ENCODE results near the gene HLA-C.

DNA sequence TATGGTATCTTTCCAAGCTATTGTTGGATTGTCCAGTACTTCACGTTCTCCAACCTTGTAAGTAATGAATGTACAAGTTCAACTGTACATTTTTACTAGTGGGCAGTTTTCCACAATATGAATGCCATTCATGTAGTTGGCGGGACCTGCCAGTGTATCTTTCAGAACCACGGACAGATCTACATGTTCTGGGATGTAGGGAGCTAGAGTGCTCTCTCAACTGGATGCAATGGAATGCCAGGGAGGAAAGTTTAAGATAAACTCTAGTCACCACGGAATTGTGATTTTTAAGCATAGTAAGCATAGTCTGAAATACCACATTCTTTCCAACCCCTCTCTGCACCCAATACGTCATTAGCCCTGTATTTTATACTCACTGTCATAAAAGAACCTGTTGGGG is 21.5 kb upstream of the HLA-C start:
- TF ChIP-seq, protein P1, sequence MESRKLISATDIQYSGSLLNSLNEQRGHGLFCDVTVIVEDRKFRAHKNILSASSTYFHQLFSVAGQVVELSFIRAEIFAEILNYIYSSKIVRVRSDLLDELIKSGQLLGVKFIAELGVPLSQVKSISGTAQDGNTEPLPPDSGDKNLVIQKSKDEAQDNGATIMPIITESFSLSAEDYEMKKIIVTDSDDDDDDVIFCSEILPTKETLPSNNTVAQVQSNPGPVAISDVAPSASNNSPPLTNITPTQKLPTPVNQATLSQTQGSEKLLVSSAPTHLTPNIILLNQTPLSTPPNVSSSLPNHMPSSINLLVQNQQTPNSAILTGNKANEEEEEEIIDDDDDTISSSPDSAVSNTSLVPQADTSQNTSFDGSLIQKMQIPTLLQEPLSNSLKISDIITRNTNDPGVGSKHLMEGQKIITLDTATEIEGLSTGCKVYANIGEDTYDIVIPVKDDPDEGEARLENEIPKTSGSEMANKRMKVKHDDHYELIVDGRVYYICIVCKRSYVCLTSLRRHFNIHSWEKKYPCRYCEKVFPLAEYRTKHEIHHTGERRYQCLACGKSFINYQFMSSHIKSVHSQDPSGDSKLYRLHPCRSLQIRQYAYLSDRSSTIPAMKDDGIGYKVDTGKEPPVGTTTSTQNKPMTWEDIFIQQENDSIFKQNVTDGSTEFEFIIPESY (IDR thresholded peaks at IDR 0.05; ENCODE audit: borderline replicate concordance, low read depth), result no peak
- TF ChIP-seq JUND (IDR thresholded peaks at IDR 0.05), result no peak
- TF ChIP-seq POLR2AphosphoS5 (IDR thresholded peaks at IDR 0.05; ENCODE audit: low read depth, low read length), result no peak
- TF ChIP-seq YY1 (IDR thresholded peaks at IDR 0.05; ENCODE audit: low read depth), result no peak
- TF ChIP-seq, protein P2, sequence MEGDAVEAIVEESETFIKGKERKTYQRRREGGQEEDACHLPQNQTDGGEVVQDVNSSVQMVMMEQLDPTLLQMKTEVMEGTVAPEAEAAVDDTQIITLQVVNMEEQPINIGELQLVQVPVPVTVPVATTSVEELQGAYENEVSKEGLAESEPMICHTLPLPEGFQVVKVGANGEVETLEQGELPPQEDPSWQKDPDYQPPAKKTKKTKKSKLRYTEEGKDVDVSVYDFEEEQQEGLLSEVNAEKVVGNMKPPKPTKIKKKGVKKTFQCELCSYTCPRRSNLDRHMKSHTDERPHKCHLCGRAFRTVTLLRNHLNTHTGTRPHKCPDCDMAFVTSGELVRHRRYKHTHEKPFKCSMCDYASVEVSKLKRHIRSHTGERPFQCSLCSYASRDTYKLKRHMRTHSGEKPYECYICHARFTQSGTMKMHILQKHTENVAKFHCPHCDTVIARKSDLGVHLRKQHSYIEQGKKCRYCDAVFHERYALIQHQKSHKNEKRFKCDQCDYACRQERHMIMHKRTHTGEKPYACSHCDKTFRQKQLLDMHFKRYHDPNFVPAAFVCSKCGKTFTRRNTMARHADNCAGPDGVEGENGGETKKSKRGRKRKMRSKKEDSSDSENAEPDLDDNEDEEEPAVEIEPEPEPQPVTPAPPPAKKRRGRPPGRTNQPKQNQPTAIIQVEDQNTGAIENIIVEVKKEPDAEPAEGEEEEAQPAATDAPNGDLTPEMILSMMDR (IDR thresholded peaks at IDR 0.05), result no peak
- TF ChIP-seq EZH2phosphoT487 (IDR thresholded peaks at IDR 0.05; ENCODE audit: borderline replicate concordance, low read depth), result no peak
- TF ChIP-seq GATA2 (CRISPR knock-in tag; IDR thresholded peaks at IDR 0.05), result no peak
- no peak for TF ChIP-seq RAD21 (IDR thresholded peaks at IDR 0.05; ENCODE audit: low read length)
- TF ChIP-seq NRF1 (IDR thresholded peaks at IDR 0.05; ENCODE audit: low read depth, low read length), result no peak

Measured in SK-N-SH (cell line).